Measurements from ENCODE around the gene SCAI. TPM values are rescaled to one million over a fixed set of nuclear protein-coding genes. Genes with fewer than 3 reads are reported as not detected.
"Not testable (repeated sequence)": the region's sequence is repeated elsewhere in the genome, so short reads cannot be mapped to it uniquely, and the experiment has no call there.

Gene SCAI
- total RNA-seq, 2 experiments from 2014 or later, result 12.6 to 12.8 TPM

GRCh38 chr9:125169895-125170294, 26.6 kb upstream of the SCAI start:
- Mint-ChIP-seq H3K36me3 (peaks cover 18% of the 10 kb centered on the region), H3K9me3 (no peaks in the 10 kb centered on the region), H3K27ac (no peak overlapping the region)

DNA sequence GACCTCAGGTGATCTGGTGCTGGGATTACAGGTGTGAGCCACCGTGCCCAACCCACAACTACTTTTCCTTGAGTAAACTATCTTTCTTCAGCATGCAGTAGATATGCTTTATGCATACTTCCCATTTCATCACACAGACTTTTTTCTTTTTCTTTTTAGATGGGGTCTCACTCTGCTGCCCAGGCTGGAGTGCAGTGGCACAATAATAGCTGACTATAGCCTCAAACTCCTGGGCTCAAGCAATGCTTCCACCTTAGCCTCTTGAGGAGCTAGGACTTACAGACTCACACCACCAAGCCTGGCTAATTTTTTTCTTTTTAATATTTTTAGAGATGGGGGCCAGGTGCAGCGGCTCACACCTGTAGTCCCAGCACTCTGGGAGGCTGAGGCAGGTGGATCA, 23.4 kb upstream of the SCAI start:
- peaks cover 18% of the 10 kb centered on the region for H3K36me3 Mint-ChIP-seq
- no peaks in the 10 kb centered on the region for H3K9me3 Mint-ChIP-seq
- DNase-seq (no peak), ATAC-seq (ENCODE audit: low read depth) (no peak)
- peaks cover 3% of the 10 kb centered on the region for H3K4me1 Mint-ChIP-seq
- no peak overlapping the region for H3K27ac Mint-ChIP-seq
- H3K27me3 Mint-ChIP-seq, result no peaks in the 10 kb centered on the region
- H3K4me3 Mint-ChIP-seq, result no peak overlapping the region
- POLR2A ChIA-PET, result no interaction called here

More at GRCh38 chr9:125169895-125170294, 26.6 kb upstream of the SCAI start:
- H3K4me3 Mint-ChIP-seq, result no peak overlapping the region
- DNase-seq, result no peak
- POLR2A ChIA-PET, result interaction anchor here (0.7 kb wide), 1 partner anchor 71 kb away, joined by 3 read pairs; the partner anchor contains the start of gene HSPA5
- H3K4me1 Mint-ChIP-seq, result peaks cover 12% of the 10 kb centered on the region
- H3K27me3 Mint-ChIP-seq, result no peaks in the 10 kb centered on the region
- no peak for ATAC-seq (ENCODE audit: low read depth)

DNA sequence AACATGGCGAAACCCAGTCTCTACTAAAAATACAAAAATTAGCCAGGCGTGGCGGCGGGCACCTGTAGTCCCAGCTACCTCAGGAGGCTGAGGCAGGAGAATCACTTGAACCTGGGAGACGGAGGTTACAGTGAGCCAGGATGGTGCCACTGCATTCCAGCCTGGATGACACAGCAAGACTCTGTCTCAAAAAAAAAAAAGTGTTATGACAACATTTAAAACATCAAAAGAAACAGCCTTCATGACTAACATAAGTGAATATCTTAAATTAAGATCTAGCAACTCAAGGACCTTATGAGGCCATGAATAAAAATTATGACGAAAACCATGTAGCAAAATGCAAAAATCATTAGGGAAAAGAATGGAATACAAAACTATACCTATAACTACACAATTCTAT, 19.6 kb upstream of the SCAI start:
- H3K36me3 Mint-ChIP-seq, result peaks cover 10% of the 10 kb centered on the region
- DNase-seq; POLR2A ChIA-PET; H3K27me3 Mint-ChIP-seq; H3K4me1 Mint-ChIP-seq; H3K27ac Mint-ChIP-seq; H3K4me3 Mint-ChIP-seq; H3K9me3 Mint-ChIP-seq; ATAC-seq (ENCODE audit: low read depth): not testable (repeated sequence)

GRCh38 chr9:125161284-125161918, 18.1 kb upstream of the SCAI start:
- no peak overlapping the region for H3K27ac Mint-ChIP-seq

GRCh38 chr9:125160750-125161149, 17.4 kb upstream of the SCAI start:
- H3K27ac Mint-ChIP-seq, result no peak overlapping the region
- H3K4me3 Mint-ChIP-seq, result no peak overlapping the region
- peaks cover 16% of the 10 kb centered on the region for H3K36me3 Mint-ChIP-seq
- H3K9me3 Mint-ChIP-seq, result no peaks in the 10 kb centered on the region
- H3K4me1 Mint-ChIP-seq, result peaks cover 2% of the 10 kb centered on the region
- POLR2A ChIA-PET, result no interaction called here
- DNase-seq, result no peak
- H3K27me3 Mint-ChIP-seq, result no peaks in the 10 kb centered on the region
- no peak for ATAC-seq (ENCODE audit: low read depth)

More at GRCh38 chr9:125161284-125161918, 18.1 kb upstream of the SCAI start:
- H3K4me1 Mint-ChIP-seq, result peaks cover 2% of the 10 kb centered on the region
- H3K9me3 Mint-ChIP-seq, result no peaks in the 10 kb centered on the region
- peaks cover 16% of the 10 kb centered on the region for H3K36me3 Mint-ChIP-seq
- ATAC-seq (ENCODE audit: low read depth) (no peak), DNase-seq (no peak)
- H3K27me3 Mint-ChIP-seq, result no peaks in the 10 kb centered on the region
- POLR2A ChIA-PET, result interaction anchor here (0.7 kb wide), 1 partner anchor 14 kb away, joined by 7 read pairs; no protein-coding TSS in a partner anchor
- no peak overlapping the region for H3K4me3 Mint-ChIP-seq

- DNase-seq (no peak), ATAC-seq (ENCODE audit: low read depth) (no peak)
- H3K4me3 Mint-ChIP-seq, result no peak overlapping the region
- H3K36me3 Mint-ChIP-seq, result peaks cover 23% of the 10 kb centered on the region
- H3K27me3 Mint-ChIP-seq, result no peaks in the 10 kb centered on the region
- peaks cover 2% of the 10 kb centered on the region for H3K4me1 Mint-ChIP-seq
- H3K27ac Mint-ChIP-seq, result no peak overlapping the region
- H3K9me3 Mint-ChIP-seq, result no peaks in the 10 kb centered on the region
- POLR2A ChIA-PET, result no interaction called here
These were observed 13.2 kb upstream of the SCAI start for GRCh38 chr9:125156551-125156950.

DNA sequence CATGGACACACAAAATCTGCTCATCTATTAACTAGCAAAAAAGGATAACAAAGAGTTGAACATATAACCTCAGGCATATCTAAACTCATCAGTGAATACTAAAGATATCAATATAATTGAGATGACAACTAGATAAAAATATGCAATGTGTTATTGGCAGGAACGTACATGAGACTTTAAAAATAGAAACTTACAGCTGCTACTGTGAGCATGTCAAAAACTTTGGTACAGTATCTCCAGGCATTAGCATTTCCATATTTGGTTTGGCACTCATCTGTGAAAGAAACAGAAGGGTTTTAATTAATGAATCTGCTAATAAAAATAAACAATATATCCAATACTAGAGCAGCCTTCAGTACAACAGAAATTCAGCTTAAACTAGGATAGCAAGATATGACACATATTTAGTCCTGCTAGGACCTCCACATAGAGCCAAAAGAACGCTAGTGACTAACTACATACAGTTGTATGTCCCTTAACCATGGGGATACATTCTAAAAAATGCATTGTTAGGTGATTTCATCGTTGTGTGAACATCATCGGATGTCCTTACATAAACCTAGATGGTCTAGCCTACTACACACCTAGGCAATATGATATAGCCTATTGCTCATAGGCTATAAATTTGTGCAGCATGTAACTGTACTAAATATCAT, 10.5 kb upstream of the SCAI start:
- Mint-ChIP-seq H3K36me3 (peaks cover 27% of the 10 kb centered on the region), H3K4me1 (peaks cover 4% of the 10 kb centered on the region), H3K4me3 (no peak overlapping the region), H3K9me3 (no peaks in the 10 kb centered on the region), H3K27ac (no peak overlapping the region), H3K27me3 (no peaks in the 10 kb centered on the region)
- DNase-seq (no peak), ATAC-seq (ENCODE audit: low read depth) (no peak)
- POLR2A ChIA-PET, result no interaction called here

- Mint-ChIP-seq H3K27ac (no peak overlapping the region), H3K4me3 (no peak overlapping the region), H3K36me3 (peaks cover 21% of the 10 kb centered on the region), H3K4me1 (peaks cover 4% of the 10 kb centered on the region), H3K9me3 (no peaks in the 10 kb centered on the region), H3K27me3 (no peaks in the 10 kb centered on the region)
- ATAC-seq (ENCODE audit: low read depth) (no peak), DNase-seq (no peak)
- POLR2A ChIA-PET, result no interaction called here
These were observed 8.4 kb upstream of the SCAI start for GRCh38 chr9:125151730-125152129.

DNA sequence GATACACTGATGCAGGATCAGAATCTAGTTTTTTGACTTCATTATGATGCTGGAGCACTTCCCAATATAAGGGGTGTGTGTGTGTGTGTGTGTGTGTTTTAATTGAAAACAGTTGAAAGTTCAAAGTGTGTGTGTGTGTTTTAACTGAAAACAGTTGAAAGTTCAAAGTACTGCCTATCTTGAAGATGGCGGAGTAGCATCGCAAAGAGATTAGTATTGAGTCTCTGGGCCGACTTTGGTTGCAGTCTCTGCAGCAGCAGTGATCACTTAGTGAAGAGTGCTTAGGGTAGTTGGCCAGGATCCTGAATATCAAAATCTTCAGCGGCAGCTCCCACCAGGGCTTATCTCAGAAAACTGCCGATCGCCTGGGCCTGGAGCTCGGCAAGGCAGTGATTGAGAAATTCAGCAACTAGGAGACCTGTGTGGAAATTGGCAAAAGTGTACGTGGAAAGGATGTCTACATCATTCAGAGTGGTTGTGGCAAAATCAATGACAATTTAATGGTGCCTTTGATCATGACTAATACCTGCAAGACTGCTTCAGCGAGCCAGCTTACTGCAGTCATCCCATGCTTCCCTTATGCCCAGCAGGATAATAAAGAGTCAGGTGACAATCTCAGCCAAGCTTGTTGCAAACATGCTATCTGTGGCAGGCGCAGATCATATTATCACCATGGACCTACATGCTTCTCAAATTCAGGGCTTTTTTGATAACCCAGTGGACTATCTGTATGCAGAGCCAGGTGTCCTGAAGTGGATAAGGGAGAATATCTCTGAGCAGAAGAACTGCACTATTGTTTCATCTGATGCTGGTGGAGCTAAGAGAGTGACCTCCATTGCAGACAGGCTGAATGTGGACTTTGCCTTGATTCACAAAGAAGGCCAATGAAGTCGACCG, 7.3 kb upstream of the SCAI start:
- H3K9me3 Mint-ChIP-seq, result no peaks in the 10 kb centered on the region
- POLR2A ChIA-PET, result no interaction called here

DNA sequence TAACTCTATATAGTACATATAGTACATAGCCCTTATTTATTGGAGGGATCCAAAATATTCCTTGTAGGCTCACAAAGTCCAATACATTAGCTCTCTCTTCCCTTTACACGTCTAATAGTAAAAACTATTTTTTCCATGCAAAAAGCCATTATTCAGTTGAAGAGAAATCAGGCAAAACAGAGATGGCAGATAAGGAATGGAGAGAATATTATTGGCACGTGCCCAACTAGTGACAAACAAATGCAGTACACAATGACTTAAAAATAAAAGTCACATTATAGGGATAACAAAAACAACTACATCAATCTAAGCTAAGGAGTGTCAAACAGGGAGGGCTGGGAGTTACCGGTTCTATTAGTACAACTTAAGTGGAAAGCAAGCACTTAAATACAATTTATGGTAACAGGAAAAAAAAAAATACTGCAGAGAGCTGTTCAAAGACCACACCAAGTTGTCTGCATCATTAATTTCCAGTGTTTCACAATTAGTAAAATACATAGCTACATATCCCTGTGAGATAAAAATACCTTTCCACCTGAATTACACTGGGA, 4.1 kb upstream of the SCAI start:
- Mint-ChIP-seq H3K4me1 (peaks cover 13% of the 10 kb centered on the region), H3K9me3 (no peaks in the 10 kb centered on the region), H3K36me3 (peaks cover 9% of the 10 kb centered on the region), H3K27ac (no peak overlapping the region), H3K4me3 (no peak overlapping the region), H3K27me3 (no peaks in the 10 kb centered on the region)
- POLR2A ChIA-PET, result interaction anchor here (0.6 kb wide), 1 partner anchor 14 kb away, joined by 7 read pairs; no protein-coding TSS in a partner anchor
- DNase-seq (no peak), ATAC-seq (ENCODE audit: low read depth) (no peak)

More for the DNA sequence above, 7.3 kb upstream of the SCAI start:
- no peak for DNase-seq
- Mint-ChIP-seq H3K4me3 (no peak overlapping the region), H3K36me3 (peaks cover 19% of the 10 kb centered on the region), H3K27me3 (no peaks in the 10 kb centered on the region), H3K27ac (no peak overlapping the region), H3K4me1 (peaks cover 4% of the 10 kb centered on the region)
- ATAC-seq (ENCODE audit: low read depth), result no peak

GRCh38 chr9:125146247-125146646, 2.9 kb upstream of the SCAI start:
- Mint-ChIP-seq H3K27me3 (no peaks in the 10 kb centered on the region), H3K4me1 (peaks cover 21% of the 10 kb centered on the region), H3K36me3 (peaks cover 8% of the 10 kb centered on the region), H3K4me3 (no peak overlapping the region), H3K9me3 (no peaks in the 10 kb centered on the region), H3K27ac (no peak overlapping the region)
- no peak for ATAC-seq (ENCODE audit: low read depth)
- no peak for DNase-seq
- POLR2A ChIA-PET, result no interaction called here

- POLR2A ChIA-PET, result no interaction called here
- peaks cover 21% of the 10 kb centered on the region for H3K4me1 Mint-ChIP-seq
These were observed 2.1 kb upstream of the SCAI start for GRCh38 chr9:125145425-125145824.

More at GRCh38 chr9:125145425-125145824, 2.1 kb upstream of the SCAI start:
- peaks cover 4% of the 10 kb centered on the region for H3K36me3 Mint-ChIP-seq
- no peaks in the 10 kb centered on the region for H3K9me3 Mint-ChIP-seq
- H3K27ac Mint-ChIP-seq, result no peak overlapping the region
- no peaks in the 10 kb centered on the region for H3K27me3 Mint-ChIP-seq
- H3K4me3 Mint-ChIP-seq, result no peak overlapping the region
- DNase-seq (no peak), ATAC-seq (ENCODE audit: low read depth) (no peak)

Data from activated naive CD8-positive, alpha-beta T cell treated with anti-CD3 and anti-CD28 coated beads, Interleukin-2, amount 10 ng/mL, durations not matched to agents 7 days and 5 days (primary cell).